Endometrium (tissue), 2 donors: Measurements from ENCODE around the gene NEDD4.
"Not testable (repeated sequence)": the region's sequence is repeated elsewhere in the genome, so short reads cannot be mapped to it uniquely, and the experiment has no call there.

ENCODE experiments used
- FAIRE-seq: peaks from 2 replicates; lab custom pipeline; 2012; peaks lifted over from hg19 to GRCh38; lab: Jason Lieb, UNC
- donor health status: control.
- donor health status: control.

Gene NEDD4

GRCh38 chr15:55893852-55894251, 99.6 kb downstream of the NEDD4 start:
- no peak for FAIRE-seq

- no peak for FAIRE-seq
Observed at GRCh38 chr15:55891196-55891595, 102.2 kb downstream of the NEDD4 start.

DNA sequence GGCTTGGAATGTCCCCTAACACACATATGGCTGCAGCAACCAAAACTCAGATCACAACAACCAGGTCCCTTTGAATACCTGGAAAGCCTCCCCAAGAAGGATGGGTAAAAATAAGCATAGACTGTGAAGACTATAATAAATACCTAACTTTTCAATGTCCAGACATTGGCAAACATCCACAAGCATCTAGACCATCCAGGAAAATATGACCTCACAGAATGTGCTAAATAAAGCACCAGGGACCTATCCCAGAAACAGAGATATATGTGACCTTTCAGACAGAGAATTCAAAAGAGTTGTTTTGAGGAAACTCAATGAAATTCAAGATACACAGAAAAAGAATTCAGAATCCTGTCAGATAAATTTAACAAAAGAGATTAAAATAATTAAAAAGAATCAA, 109.2 kb downstream of the NEDD4 start:
- FAIRE-seq = no peak

- FAIRE-seq = no peak
Observed at GRCh38 chr15:55879181-55879580, 114.2 kb downstream of the NEDD4 start.

DNA sequence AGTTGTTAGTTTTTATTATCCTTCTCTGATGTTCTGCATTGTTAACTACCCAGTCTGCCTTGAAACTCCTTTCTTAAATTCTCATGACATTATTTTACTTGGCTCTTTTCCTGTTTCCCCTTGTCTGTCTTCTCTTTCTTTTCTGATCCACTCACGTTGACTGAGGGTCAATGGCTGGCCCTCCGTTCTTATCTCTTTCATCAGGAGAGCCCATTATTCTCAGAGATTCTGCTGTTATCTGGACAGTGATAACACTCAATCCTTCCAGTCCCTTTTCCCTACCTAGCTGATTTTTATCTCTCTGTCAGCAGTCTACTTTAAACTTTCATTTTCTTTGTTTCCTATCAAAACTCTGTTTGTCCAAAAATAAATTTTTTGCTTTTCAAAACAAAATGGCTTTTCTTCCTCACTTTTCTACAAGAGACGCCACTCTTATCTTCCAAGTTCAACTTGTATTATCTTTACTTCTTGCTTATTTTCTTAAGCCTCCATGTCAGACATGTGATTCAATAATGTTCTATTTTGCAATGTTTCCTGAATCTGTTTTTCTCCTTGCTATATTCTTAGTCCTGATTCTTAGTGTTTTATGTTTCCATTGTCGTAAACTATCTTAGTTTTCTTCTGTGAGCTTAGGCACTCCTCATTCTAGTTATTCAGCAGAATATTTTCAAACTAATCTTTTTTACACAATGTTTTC, 120.2 kb downstream of the NEDD4 start:
- peak; percentile 63 for FAIRE-seq

GRCh38 chr15:55872471-55872870, 120.9 kb downstream of the NEDD4 start:
- FAIRE-seq = no peak

- no peak for FAIRE-seq
Observed at GRCh38 chr15:55869660-55870059, 123.8 kb downstream of the NEDD4 start.

- no peak for FAIRE-seq
Observed at GRCh38 chr15:55868707-55869106, 124.7 kb downstream of the NEDD4 start.

- FAIRE-seq = not testable (repeated sequence)
Observed at GRCh38 chr15:55868291-55868690, 125.1 kb downstream of the NEDD4 start.

DNA sequence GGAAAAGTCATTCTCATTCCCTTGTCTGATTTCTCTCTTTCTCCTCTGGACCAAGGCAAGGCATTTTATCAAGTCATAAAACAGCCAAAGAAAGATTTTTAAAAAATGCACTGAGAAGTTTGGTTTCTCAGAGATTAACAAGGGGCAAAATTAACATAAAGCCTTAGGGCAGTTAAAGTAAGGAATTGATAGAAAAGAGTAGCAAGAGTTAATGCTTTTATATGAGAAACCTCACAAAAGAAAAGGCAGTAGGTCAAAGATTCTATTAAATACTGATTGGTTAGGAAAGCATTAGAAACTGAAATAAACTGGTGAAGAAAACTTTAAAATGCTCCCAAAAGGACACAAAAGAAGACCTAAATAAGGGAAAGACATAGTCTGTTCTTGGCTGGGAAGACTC, 129.5 kb downstream of the NEDD4 start:
- FAIRE-seq = no peak

GRCh38 chr15:55861115-55861514, 132.3 kb downstream of the NEDD4 start:
- no peak for FAIRE-seq

DNA sequence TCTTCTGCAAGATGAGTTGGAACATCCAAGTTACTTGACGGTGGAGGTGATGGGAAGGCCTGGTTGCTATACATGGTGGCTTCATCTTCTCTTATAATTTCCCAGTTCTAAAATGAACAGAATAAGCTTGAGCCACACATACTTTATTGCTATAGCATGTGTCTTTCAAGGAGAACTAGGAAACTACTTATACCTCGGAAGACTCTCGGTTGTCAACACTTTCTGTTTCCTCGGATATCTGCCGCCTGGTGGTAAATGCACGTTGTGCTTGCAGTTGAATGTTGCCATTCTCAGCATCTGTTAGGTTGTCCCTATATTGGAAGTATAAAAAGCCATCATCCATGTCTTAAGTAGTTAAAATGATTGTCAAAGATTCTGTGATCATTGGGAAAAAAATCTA, 132.9 kb downstream of the NEDD4 start:
- FAIRE-seq = no peak

GRCh38 chr15:55859681-55860080, 133.7 kb downstream of the NEDD4 start:
- FAIRE-seq = no peak

DNA sequence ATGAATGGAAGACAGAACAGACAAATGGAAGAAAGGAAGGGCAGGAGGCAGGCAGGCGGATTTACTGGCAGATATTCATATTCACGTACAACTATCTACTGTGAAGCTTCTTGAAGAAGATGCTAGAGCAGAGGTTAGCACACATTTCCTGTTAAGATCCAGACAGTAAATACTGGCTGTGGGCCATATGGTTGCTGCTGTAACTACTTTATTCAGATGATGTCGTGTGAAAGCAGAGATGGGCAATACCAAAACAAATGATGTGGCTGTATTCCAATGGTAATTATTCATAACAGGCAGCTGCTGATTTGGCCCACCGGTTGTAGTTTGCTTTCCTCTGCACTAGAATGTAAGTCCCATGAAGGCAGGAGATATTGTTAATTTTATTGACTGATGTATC, 134.8 kb downstream of the NEDD4 start:
- FAIRE-seq = no peak

DNA sequence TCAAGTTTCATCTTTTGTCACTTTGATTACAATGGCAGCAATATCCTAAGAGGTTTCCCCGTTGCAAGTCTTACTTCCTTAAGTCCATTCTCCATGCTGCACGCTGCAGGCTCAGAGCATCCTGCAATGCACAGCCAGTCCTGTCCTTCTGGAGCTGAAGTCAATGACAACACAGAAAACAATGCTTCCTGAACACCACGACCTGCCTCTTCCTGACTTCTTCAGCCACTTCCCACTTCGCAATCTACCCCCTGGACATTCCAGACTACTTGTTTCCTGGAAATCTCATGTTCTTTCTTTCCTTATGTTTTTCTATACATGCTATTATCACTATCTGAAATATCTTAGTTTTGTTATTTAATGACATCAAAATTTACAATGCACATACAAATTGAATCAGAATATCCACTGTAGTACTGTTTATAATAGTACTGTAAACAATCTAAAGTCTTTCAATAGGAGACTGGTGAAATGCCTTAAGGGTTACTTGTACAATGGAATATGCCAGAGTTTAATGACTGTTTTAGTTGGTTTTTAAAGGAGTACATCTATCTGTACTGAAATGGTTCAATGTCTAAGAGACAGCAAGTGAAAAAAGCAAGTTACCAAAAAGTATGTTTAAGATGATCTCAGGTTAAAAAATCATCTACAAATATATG, 136.8 kb downstream of the NEDD4 start:
- FAIRE-seq = no peak

- no peak for FAIRE-seq
Observed at GRCh38 chr15:55853134-55853533, 140.3 kb downstream of the NEDD4 start.

- FAIRE-seq = peak; percentile 94
Observed at GRCh38 chr15:55846116-55846707, 147.2 kb downstream of the NEDD4 start.

GRCh38 chr15:55842897-55843296, 150.5 kb downstream of the NEDD4 start:
- not testable (repeated sequence) for FAIRE-seq

- FAIRE-seq = no peak
Observed at GRCh38 chr15:55835866-55836265, 157.5 kb downstream of the NEDD4 start.

DNA sequence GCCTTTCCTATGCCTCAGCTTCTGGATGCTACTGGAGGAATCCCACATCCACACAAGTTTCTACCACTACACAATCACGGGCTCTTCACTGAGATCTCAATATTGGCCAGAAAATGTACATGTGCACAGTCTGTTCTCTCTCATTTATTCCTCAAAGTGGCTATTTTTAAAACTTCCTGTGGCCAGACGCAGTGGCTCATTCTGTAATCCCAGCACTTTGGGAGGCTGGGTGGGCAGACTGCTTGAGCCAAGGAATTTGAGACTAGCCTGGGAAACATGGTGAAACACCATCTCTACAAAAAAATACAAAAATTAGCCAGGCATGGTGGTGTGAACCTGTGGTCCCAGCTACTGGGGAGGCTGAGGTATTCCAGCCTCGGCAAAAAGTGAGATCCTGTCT, 159.1 kb downstream of the NEDD4 start:
- FAIRE-seq = no peak

DNA sequence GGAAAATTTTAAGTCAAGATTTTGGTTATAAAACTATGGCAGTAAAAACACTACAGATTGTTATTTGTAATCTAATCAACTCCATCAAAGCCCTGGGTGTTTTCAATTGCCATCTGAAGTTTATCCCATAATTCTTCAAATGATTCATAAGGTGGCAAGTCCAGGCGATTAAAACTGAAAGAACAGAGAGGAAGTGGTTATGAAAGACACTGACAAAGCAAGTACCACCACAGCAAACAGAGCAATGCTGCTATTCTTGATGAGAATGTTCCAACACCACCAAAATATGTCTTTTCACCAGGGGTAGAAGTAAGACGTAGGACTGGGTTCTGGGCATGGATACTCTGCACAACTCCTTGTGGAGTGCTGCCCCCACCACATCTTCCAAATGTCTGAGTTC, 163.6 kb downstream of the NEDD4 start:
- no peak for FAIRE-seq

- FAIRE-seq = no peak
Observed at GRCh38 chr15:55827955-55828354, 165.5 kb downstream of the NEDD4 start.

GRCh38 chr15:55827204-55827603, 166.2 kb downstream of the NEDD4 start:
- FAIRE-seq = no peak
